Stimulated activated CD8-positive, alpha-beta memory T cell treated with anti-CD3 and anti-CD28 coated beads, Interleukin-12 subunit alpha, Interleukin-12 subunit beta, amount 100 ng/mL, for 1 hour (primary cell): Measurements from ENCODE around the gene PLXDC2.

Experiments used
- DNase-seq: peaks from one replicate; pipeline ENCODE4 v3.0.0-alpha.2; 2020; ENCODE audit warnings: low read depth

Gene PLXDC2

DNA sequence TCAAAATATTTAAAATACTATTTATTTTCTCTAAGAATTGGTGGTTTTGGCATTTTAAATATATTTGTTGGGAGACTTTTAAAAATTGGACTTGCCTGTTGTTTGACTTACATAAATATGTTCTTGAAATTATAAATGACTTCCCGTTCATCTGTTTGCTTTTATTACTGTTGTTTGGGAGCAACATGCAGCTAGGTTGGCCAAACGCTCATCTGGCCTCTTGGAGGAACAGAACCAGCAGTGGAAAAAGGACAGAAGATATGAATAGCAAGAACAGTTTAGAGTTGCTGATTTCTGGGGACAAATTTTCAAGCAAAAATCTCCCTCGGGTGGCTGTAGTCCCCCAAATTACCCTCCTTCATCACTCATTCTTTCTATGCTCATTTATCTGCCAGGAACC is 41.6 kb downstream of the PLXDC2 start:
- DNase-seq = no peak

DNA sequence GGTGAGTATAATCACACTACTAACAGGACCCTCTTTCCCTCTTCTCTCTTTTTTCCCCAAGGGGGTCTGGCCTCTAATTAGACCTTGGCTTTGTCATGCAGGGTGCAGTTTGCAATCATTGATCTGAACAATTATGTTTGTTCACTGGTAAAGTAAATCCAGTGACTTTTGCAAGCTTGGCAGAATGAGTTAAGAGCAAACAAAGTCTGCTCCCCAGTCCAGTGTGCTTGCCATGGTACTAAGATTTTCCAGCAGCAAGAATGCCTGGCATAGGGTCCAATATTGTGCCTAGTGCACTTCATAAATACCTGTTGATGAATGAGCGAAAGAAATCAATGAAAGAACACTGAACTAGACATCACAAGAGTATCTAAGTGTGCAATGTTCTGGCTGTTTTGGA is 43.9 kb downstream of the PLXDC2 start:
- DNase-seq = no peak

DNA sequence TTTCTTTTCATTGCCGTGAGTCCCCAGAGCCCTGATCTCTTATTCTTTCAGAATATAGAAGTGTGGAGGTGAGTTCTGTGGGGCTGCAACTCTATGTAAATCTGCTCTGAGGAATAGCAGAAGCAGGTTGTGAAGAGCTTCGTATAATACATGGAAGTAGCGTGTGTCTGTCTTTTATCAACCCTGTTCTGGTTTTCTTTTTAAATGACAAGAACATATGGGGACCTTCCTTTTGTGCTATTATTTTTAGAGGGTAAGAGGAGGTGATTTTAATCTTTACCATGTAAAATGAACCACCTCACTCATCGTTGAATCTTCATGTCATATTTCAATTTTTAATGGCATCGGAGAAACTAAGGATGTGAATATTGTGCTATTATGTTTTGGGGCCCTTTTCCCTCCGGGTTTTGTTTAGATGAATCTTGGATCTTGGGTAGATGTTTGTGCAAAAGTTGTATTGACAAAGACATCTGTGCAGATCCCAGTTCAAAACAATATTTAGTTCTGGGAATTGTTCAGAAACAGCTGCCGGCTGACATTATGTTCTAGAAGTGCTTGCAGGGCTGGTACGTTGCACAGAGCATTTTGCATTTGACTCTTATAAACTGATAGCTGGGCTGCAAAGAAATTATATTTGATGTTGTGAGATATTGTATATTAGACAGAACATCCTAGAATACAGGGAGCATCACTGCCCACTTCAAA is 46.7 kb downstream of the PLXDC2 start:
- DNase-seq = no peak

DNA sequence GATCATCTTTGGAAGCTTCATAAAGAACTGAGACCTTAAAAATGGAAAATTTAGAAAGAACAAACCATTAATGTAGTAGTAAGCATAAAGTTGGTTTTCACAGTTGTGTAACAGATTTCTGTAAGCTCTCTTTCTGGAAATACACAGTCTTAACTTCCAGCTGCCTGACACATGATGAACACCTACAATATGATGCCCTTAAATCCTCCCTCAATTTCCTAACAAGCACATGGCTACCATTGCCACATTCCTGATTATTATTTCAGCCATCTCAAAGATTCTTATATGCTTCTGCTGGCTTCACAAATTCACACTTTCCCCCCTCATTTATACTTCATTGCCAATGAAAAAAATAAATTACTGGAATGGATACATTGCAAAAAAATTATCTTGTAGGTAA is 49.4 kb downstream of the PLXDC2 start:
- DNase-seq = no peak

DNA sequence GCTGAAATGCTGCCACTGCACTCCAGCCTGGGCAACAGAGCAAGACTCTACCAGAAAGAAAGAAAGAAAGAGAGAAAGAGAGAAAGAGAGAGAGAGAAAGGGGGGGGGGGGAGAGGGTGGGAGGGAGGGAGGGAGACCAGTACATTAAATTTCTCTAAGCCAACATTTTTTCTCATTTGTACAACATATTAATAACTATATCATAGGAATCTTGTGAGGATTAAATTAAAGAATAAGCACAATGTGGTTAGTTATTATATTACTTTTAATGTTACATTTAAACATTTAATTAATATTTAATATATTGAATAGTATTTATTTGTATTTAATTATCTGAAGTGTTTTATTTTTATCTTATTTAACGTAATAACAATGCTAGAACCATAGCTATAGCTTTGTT is 53.1 kb downstream of the PLXDC2 start:
- DNase-seq = no peak

DNA sequence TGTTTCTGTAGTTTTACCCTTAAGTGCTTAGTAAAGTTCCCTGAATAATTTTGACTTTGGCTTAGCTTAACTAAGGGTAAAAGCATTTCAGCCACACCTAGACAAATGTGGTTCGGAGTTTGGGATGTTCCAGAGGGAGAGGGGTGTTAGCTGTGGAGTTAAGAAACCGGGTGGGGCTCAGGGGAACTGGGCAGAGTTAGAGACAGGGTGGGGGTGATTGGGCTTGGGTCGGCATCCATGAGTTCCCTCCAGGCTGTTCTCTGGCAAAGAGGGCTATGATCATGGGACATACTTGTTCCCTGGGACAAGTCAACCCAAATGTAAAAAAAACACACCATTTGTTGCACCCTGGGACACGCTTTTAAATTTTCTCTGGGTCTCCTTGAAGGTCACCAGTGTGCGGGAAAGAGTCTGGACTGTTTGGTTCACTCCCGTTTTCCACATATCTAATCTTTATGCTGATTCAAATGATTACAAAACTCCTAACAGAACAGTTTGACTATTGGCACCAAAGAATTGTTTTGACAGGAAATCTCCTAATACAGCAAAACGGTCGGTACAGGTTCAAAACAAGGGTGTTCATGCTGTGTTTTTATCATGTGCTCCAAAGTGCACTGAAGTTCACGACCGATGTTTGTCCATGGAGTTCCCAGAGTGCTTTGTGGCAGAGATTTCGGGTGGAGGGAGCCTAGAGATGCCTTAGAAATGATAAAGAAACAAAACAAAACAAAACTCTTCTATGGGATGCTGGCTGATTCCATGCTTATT is 56.5 kb downstream of the PLXDC2 start:
- DNase-seq = no peak

DNA sequence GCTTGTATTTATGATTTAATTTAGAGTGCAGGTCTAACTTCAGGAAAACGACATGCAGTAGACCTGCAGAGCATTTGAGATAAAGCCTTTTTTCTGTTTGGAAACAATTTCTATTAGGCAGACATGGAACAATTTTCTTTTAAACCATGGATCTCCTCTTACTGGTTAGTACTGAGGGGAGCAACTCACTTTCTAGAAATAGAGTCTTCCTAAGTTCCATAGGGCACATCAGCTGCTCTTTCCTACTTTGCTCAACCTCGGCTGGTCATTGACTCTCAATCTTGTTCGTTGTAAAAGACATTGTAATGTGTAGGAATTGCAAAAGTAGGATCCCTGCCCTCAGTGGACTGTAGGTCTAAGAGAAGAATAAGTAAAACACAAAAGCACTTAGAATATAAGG is 58.0 kb downstream of the PLXDC2 start:
- DNase-seq = no peak

DNA sequence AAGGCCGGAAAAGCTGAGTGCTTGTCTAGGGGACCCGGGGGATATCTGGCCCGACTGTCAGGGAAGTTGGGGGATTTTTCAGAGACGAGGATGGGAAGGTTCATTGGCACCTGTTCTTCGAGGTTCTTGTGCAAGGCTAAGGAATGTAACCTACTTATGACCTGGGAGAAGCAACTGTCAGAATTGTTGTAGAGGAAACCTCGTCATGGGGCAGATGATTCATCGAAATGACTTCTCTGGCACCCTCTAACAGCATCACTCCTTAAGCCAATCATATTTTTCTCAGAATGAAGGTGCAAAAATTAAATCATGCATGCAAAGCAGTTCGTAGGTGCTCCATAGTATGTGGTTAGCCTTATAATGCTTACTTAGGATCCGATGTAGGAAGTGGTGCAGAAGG is 58.6 kb downstream of the PLXDC2 start:
- DNase-seq = no peak

DNA sequence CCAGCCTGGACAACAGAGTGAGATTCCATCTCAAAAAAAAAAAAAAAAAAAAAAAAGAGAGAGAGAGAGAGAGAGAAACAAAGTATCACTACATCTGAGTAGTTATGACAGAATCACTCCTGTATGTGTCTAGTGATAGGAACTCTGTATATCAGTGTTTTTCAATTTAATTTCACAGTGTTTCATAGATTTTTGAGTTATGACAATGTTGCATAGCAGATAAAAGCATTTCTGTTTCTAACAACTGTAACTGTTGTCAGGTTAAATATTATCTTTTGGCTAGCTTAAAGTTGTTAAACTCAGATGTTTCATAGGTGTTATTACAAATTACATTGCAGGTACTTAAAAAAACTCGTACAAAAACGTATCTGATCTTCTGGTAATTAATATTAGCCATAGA is 60.3 kb downstream of the PLXDC2 start:
- no peak for DNase-seq

DNA sequence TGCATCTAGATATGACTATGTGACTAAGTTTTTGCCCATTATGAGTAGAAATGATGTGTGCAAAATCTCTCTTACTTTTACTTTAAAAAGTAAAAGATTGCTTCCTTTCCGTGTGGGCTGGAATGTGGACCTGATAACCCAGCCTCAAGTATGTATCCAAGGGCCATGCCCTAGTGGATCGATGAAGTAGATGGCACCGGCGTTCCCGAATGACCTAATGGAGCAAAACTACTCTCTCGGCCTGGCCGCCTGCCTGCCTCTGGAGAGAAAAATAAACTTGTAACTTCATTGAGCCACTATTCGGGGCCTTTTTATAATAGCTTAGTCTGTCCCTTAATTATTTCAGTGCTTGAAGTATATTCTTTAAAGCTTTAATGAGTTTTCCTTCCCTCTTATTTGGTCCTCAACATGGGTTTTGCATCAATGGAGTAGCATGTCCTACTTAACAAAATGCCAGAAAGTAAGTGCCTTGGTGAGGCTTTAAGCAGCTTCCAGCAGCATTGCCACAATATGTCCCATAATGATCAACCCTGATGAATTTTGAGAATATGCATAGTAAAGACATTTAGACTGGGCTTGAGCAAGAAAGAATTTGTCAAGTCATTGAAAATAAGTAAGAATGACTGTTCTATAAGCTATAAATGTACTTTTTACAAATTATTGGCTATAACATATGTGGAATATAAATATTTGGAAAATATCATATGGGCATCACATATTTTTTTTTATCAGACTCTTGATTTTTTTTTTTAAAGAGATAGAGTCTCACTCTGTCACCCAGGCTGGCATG is 61.4 kb downstream of the PLXDC2 start:
- no peak for DNase-seq

DNA sequence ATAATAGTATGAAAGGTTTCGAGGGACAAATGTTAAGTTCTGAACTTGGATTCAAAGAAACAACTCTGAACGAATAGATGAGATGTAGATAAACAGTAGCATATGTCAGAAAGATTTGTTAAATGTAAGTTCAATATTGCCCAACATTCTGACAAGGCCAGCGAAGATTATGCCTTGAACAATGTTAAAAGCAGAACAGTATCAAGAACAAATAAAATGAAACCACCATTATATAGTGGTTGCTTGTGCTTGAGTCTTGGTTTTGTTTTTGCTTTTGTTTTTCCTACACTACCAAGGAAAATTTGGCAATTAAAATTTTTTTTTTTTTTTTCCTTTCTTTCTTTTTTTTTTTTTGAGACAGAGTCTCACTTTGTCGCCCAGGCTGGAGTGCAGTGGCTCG is 66.4 kb downstream of the PLXDC2 start:
- no peak for DNase-seq

DNA sequence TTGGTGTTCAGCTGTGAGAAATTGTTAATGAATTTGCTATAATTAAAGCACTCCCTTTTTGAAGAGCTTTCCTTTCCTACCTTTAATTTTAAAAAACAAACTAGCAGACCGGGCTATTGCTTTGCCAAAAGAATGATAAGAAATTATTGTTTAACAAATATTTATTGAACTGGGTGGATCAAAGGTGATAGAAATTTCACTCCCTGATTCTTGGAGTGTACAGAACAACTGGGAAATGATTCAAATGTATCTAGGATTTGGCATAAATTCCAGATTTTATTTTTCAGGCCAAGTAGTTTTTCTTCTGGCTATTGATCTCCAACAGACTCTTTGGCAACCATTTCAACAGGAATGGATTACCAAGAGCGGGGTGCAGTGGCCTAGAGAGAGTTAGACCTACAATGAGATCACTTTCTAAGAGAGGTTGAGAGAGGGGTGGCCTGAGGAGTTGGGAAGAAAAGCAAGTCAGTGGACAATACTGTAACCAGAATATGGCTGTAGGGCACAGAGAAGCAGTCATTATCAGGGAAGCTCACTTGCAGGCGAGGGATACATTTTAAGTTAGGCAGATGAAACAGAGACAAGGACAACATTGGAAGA is 71.9 kb downstream of the PLXDC2 start:
- DNase-seq = no peak

DNA sequence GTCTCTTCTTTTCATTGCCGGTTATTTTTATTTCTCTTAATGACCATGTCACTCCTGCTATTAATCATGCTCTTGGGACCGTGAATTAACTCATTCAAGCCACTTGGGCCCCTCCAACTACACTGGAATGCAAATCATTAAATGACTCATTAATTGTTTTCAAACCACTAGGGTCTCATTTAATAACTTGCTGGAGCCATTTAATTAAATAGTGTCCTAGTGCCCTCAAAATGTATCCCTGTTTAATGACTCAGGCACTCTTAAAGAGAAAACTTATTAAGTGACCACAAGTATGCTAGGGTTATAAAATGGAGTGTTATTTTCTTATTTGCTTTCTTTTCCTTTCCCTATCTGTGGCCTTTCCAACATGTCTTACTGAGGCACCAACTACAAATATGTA is 73.0 kb downstream of the PLXDC2 start:
- no peak for DNase-seq

DNA sequence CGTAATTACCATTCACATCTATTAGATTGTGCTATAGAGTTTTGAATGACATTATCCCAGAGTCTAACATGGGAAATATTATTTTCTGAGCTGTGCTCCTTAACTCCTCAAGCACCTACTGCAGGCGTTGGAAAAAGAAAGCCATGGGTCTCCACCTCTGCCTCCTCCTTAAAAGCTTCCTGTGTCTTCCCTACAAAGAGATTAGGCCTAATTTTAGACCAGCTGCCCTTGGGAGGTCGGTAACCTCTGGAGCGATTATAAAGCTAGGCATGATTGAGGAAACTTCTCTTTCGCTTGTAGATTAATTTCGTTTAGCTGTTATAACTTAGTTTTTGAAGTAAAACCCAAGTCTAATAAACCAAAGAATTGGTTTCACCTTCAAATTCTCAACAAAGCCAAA is 75.2 kb downstream of the PLXDC2 start:
- no peak for DNase-seq

DNA sequence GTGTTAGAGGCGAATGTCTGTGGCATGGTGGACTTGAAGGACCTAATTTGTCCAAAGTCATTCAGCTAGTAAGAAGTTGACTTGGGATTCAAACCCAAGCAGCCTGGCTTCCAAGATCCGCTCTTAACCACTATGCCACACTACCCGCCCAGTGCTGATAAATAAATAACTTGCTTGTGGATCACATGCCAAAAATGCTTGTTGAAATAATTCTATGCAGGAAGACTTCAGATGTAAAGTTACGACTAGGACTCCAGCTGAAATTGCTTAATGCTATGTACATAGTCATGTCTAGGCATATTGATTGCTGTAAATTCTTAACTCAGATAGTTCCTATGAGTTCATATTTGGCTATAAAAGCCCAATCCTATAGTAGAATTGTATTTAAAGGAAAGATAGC is 76.0 kb downstream of the PLXDC2 start:
- DNase-seq = no peak

DNA sequence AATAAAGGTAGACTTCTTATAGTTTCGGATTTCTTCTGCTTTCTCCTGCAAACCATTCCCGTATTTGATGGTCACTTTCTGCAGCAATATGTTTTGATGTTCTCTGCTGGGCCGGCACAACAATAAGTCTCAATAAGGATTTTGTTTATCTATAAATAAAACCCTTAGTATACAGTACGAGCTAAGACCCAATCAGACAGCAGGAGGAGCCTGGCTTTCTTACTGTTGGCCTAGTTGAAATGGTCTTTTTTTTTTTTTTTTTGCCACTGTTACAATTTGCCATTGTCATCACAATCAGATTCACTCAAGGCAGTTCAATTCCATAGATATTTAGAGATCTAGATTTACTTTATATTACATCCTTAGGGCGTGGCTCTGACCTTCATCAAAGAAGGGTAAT is 76.4 kb downstream of the PLXDC2 start:
- DNase-seq = no peak

DNA sequence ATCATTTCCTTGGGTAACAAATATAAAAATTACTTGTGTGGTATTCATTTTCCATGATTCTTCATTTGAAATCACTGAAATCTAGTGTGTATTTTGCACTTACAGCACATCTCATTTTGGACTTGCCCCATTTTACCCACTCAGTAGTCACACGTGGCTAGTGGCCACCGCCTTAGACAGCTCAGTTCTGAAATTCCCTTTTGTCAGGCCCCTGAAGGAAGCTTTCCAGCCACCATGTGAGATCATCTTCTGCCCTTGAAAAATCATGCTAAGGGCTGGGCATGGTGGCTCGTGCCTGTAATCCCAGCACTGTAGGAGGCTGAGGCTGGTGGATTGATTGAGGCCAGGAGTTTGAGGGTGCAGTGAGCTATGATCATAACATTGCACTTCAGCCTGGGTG is 79.3 kb downstream of the PLXDC2 start:
- DNase-seq = no peak

DNA sequence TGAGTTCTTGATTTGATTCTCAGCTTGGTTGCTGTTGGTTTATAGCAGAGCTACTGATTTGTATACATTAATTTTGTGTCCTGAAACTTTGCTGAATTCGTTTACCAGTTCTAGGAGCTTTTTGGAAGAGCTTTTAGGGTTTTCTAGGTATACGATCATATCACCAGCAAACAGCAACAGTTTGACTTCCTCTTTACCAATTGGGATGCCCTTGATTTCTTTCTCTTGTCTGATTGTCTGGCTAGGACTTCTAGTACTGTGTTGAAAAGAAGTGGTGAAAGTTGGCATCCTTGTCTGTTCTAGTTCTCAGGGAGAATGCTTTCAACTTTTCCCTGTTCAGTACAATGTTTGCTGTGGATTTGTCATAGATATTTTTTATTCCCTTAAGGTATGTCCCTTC is 86.2 kb downstream of the PLXDC2 start:
- no peak for DNase-seq

DNA sequence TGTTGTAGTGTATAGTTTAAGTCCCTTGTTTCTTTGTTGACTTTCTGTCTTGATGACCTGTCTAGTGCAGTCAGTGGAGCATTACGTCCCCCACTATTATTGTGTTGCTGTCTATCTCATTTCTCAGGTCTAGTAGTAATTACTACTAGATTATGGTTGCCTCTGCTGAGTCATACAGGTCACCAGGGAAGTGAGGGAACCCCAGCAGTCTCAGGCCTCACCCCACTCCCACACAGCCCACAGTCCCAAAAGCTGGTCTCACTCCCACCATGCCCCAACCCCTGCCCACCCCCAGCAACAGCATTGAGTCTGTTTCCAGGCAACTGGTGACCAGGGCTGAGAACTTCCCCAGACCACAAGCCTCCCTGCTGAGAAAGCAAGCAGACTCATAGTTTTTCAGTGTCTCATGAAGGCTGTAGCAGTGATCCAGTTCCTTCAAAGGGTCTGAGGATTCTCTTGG is 88.0 kb downstream of the PLXDC2 start:
- no peak for DNase-seq

DNA sequence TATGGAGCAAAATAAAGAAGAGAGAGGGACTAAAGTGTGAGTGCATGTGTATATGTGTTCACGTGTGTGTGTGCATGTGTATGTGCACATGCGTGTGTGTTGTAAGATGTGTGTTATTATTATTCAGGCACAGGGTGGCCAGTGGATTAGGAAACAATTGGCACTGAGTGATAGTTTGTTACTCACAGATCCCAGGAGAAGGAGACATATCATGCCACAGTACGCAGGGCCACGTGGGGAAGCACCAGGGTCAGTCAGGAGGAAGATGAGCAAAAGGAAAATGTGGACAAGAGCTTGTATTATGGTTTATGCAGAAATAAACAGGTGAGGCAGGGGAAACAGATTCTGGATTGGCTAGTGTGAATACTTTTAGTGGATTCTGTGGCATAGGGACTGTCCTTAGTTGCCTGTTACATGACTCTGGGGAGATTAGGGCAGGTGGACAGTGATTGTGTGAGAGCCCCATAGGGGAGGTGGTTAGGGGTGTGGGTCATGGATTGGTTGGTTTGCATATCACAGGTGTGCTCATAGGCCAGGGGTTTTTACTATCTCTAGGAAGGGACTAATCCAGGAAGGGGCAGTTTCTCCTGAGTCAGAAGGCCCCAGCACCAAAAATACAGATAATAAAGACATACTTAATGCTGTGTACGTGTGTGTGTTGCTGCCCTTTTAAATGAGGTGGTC is 90.0 kb downstream of the PLXDC2 start:
- no peak for DNase-seq

DNA sequence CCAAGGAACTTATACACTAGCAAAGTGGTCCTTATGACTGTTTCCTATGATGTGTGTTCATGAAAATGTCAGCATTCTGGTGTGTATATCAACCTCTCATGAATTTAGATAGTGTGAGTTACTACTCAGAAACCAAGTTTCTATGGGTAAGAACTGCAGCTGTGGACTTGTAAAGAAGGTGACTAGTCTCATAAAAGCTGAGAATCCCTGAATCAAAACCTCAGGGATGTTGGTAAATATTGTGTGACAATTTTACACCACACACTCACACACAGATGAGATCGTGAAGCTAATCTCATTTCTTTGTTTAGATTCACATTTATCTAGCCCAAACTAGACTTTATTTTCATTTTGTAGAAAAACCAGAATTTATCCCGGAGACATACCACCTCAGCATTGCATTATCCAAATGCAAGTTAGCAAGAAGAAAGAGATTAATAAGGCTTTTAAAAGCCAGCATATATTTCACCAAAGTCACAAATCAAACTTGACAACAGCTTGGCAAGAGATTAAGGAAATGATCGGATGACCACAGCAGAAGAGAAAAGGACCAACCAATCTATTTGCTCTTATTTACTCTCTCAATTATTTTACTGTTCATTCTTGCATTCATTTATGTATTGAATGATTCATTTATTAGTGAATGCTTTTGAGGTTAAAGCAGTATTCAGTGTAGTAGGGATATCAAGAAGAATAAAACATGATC is 92.9 kb downstream of the PLXDC2 start:
- no peak for DNase-seq
